Dendritic cell treated with granulocyte-macrophage colony-stimulating factor and Interleukin-4, amounts not matched to agents 40 ng/mL and 50 ng/mL, for 4 days (primary cell): ENCODE measurements around the gene MBD3.
A peak's percentile ranks its signal among the peaks of the same experiment; 100 is the strongest.
"Not testable (repeated sequence)": the region's sequence is repeated elsewhere in the genome, so short reads cannot be mapped to it uniquely, and the experiment has no call there.

Experiments used
- H3K27ac Mint-ChIP-seq: one replicate; pipeline ENCODE4 v1.8.0; 2022; ENCODE audit warnings: mild to moderate bottlenecking, mixed read lengths
- H3K27me3 Mint-ChIP-seq: one replicate; pipeline ENCODE4 v1.8.0; 2022; ENCODE audit warnings: mild to moderate bottlenecking, mixed read lengths
- H3K36me3 Mint-ChIP-seq: one replicate; pipeline ENCODE4 v1.8.0; 2022; ENCODE audit warnings: low read depth, mixed read lengths
- H3K4me1 Mint-ChIP-seq: one replicate; pipeline ENCODE4 v1.8.0; 2022; ENCODE audit warnings: low read depth, mixed read lengths
- H3K4me3 Mint-ChIP-seq: one replicate; pipeline ENCODE4 v1.8.0; 2022; ENCODE audit warnings: mild to moderate bottlenecking, moderate library complexity, mixed read lengths
- H3K9me3 Mint-ChIP-seq: one replicate; pipeline ENCODE4 v1.8.0; 2022; ENCODE audit warnings: mixed read lengths
- intact Hi-C: fragments of 100-400 bp; cut with micrococcal nuclease; formaldehyde crosslinking; loops from one replicate; pipeline ENCODE4 v1.15.0; 2022

MBD3 gene

GRCh38 chr19:1592755-1593500, at the start of gene MBD3:
Gene MBD3, minus strand, starts transcription at chr19:1592865. Its CDS starts 234 bp downstream, at chr19:1592631.
- Mint-ChIP-seq H3K27ac (peak within 1 kb of the TSS; percentile 95), H3K36me3 (peaks cover 41% of the 10 kb centered on the region), H3K9me3 (no peaks in the 10 kb centered on the region), H3K4me3 (peak within 1 kb of the TSS; percentile 91), H3K27me3 (no peaks in the 10 kb centered on the region), H3K4me1 (peaks cover 31% of the 10 kb centered on the region)
- intact Hi-C loops, result loop anchor here (1.0 kb wide), 1 partner anchor 12 kb away; the partner anchor contains the start of gene UQCR11

DNA sequence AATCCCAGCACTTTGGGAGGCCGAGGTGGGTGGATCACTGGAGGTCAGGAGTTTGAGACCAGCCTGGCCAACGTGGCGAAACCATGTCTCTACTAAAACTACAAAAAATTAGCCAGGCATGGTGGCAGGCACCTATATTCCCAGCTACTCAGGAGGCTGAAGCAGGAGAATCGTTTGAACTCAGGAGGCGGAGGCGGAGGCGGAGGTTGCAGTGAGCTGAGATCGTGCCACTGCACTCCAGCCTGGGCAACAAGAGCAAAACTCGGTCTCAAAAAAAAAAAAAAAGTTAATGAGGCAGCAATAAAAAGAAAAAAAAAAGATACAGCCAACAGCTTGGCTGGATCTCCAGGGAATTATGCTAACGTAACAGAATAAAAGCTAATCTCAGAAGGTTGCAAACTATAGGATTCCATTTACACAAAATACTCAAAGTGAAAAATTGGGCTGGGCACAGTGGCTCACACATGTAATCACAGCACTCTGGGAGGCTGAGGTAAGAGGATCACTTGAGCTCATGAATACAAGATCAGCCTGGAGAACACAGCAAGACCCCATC, 48.3 kb upstream of the MBD3 start:
- H3K27ac Mint-ChIP-seq, H3K9me3 Mint-ChIP-seq, intact Hi-C loops, H3K4me1 Mint-ChIP-seq, H3K4me3 Mint-ChIP-seq, H3K27me3 Mint-ChIP-seq: not testable (repeated sequence)
- peaks cover 97% of the 10 kb centered on the region for H3K36me3 Mint-ChIP-seq

DNA sequence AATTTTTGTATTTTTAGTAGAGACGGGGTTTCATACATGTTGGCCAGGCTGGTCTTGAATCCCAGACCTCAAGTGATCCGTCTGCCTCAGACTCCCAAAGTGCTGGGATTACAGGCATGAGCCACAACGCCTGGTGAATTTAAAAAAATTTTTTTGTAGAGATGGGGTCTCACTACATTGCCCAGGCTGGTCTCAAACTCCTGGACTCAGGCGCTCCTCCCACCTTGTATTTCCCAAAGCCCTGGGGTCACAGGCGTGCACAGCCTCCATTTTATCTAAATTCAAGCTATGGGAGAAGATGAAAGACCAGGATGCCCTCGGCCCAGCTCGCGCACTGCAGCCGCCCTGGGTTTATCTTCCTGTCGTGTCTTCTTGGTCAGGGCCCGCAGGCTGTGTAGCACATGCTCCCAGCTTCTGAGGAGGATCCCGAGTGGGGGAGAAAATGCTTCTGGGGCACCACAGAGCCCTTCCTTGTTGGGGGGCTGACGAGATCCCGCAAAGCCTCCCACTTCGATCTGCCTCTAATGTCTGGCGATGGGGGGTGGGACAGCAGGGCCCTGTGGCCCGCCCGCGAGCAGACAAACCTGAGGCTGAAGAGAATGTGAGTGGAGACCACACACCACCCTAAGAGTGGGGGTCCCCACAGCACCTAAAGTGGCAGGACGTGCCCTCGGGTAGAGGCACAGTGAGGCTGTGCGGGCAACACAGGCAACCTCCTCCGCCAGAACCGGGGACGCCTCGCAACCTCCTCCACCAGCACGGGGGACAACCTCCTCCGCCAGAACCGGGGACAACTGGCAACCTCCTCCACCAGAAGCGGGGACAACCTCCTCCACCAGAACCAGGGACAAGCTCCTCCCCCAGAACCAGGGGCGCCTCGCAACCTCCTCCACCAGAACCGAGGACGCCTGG, 43.9 kb upstream of the MBD3 start:
- Mint-ChIP-seq H3K4me3 (no peak overlapping the region), H3K9me3 (peaks cover 9% of the 10 kb centered on the region), H3K36me3 (peaks cover 97% of the 10 kb centered on the region), H3K4me1 (peaks cover 16% of the 10 kb centered on the region), H3K27me3 (no peaks in the 10 kb centered on the region), H3K27ac (no peak overlapping the region)
- intact Hi-C loops, result no loop called here

- Mint-ChIP-seq H3K27ac (no peak overlapping the region), H3K4me3 (no peak overlapping the region), H3K9me3 (peaks cover 9% of the 10 kb centered on the region)
Observed at GRCh38 chr19:1634938-1635243, 42.2 kb upstream of the MBD3 start.

GRCh38 chr19:1634242-1634937, 41.7 kb upstream of the MBD3 start:
- H3K36me3 Mint-ChIP-seq, result peaks cover 93% of the 10 kb centered on the region
- H3K27me3 Mint-ChIP-seq, result no peaks in the 10 kb centered on the region
- intact Hi-C loops, result no loop called here
- no peak overlapping the region for H3K27ac Mint-ChIP-seq
- peaks cover 9% of the 10 kb centered on the region for H3K9me3 Mint-ChIP-seq
- no peak overlapping the region for H3K4me3 Mint-ChIP-seq
- H3K4me1 Mint-ChIP-seq, result peaks cover 11% of the 10 kb centered on the region

More at GRCh38 chr19:1634938-1635243, 42.2 kb upstream of the MBD3 start:
- Mint-ChIP-seq H3K4me1 (peaks cover 16% of the 10 kb centered on the region), H3K36me3 (peaks cover 98% of the 10 kb centered on the region), H3K27me3 (no peaks in the 10 kb centered on the region)
- intact Hi-C loops, result no loop called here

GRCh38 chr19:1633269-1633826, 40.7 kb upstream of the MBD3 start:
- Mint-ChIP-seq H3K4me1 (peaks cover 11% of the 10 kb centered on the region), H3K9me3 (peaks cover 9% of the 10 kb centered on the region), H3K4me3 (no peak overlapping the region), H3K27me3 (no peaks in the 10 kb centered on the region), H3K36me3 (peaks cover 83% of the 10 kb centered on the region), H3K27ac (no peak overlapping the region)
- intact Hi-C loops, result no loop called here

- intact Hi-C loops, result no loop called here
- Mint-ChIP-seq H3K27me3 (no peaks in the 10 kb centered on the region), H3K36me3 (peaks cover 76% of the 10 kb centered on the region), H3K4me1 (peaks cover 11% of the 10 kb centered on the region), H3K9me3 (peaks cover 9% of the 10 kb centered on the region), H3K27ac (no peak overlapping the region), H3K4me3 (no peak overlapping the region)
Observed at GRCh38 chr19:1632462-1633268, 40.0 kb upstream of the MBD3 start.

DNA sequence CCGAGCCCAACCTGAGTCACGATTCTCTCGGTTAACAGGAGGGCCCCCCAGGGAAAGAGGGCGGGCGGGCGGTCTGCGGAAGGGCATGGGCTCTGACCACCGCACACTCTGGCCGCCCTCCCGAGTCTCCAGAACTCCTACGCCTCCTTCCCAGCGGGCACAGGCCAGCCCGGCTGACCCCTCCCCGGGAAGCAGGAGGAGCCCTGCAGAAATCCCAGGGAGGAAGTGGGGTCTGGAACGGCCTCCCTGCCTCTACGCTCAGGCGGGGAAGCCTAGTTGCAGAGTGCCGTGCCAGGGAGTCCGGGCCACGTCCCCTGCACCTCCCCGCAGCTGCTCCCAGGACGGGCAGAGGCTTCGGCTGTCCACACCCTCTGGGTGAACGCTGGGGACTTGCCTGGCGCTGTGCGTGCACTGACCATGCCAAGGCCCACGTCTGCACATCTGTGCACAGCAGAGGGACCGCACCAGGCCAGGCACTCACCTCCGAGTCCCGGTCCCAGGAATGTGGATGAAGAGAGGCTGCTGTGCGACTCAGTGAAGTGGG, 39.0 kb upstream of the MBD3 start:
- Mint-ChIP-seq H3K27me3 (no peaks in the 10 kb centered on the region), H3K36me3 (peaks cover 73% of the 10 kb centered on the region), H3K27ac (no peak overlapping the region), H3K4me1 (peaks cover 11% of the 10 kb centered on the region), H3K9me3 (peaks cover 9% of the 10 kb centered on the region), H3K4me3 (no peak overlapping the region)
- intact Hi-C loops, result no loop called here

- Mint-ChIP-seq H3K36me3 (peaks cover 73% of the 10 kb centered on the region), H3K4me1 (peaks cover 11% of the 10 kb centered on the region), H3K4me3 (no peak overlapping the region), H3K9me3 (peaks cover 8% of the 10 kb centered on the region), H3K27ac (no peak overlapping the region), H3K27me3 (no peaks in the 10 kb centered on the region)
- intact Hi-C loops, result no loop called here
Observed at GRCh38 chr19:1630811-1631210, 38.1 kb upstream of the MBD3 start.

GRCh38 chr19:1630012-1630411, 37.3 kb upstream of the MBD3 start:
- H3K27ac Mint-ChIP-seq, result no peak overlapping the region
- H3K4me1 Mint-ChIP-seq, result peaks cover 11% of the 10 kb centered on the region
- H3K9me3 Mint-ChIP-seq, result peaks cover under 1% of the 10 kb centered on the region
- no peaks in the 10 kb centered on the region for H3K27me3 Mint-ChIP-seq
- intact Hi-C loops, result no loop called here
- H3K4me3 Mint-ChIP-seq, result no peak overlapping the region
- H3K36me3 Mint-ChIP-seq, result peaks cover 73% of the 10 kb centered on the region

DNA sequence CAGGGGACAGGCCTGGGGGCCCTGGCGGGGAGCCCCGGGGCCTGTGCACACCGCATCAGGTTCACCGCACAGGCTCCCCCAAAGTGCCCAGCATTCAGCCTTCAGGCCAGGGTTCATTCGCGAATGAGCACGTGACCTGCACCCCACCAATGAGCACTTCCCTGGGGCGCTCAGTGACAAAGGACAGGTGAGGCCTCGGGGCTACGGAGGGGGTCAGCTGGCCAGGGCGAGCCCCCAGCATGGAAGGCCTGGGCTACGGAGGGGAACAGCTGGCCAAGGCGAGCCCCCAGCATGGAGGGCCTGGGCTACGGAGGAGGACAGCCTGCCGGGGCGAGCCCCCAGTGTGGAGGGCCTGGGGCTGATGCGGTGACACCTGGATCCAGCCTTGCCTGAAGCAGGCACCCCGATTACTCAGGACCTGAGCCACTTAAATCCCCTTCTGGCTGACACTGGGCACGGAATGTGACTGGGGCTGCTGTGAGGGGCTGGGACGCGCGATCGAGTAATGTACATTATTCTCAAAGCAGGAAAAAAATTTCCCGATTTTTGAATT, 36.7 kb upstream of the MBD3 start:
- Mint-ChIP-seq H3K9me3 (no peaks in the 10 kb centered on the region), H3K27ac (no peak overlapping the region), H3K4me1 (peaks cover 17% of the 10 kb centered on the region), H3K4me3 (no peak overlapping the region), H3K36me3 (peaks cover 73% of the 10 kb centered on the region), H3K27me3 (no peaks in the 10 kb centered on the region)
- intact Hi-C loops, result no loop called here

DNA sequence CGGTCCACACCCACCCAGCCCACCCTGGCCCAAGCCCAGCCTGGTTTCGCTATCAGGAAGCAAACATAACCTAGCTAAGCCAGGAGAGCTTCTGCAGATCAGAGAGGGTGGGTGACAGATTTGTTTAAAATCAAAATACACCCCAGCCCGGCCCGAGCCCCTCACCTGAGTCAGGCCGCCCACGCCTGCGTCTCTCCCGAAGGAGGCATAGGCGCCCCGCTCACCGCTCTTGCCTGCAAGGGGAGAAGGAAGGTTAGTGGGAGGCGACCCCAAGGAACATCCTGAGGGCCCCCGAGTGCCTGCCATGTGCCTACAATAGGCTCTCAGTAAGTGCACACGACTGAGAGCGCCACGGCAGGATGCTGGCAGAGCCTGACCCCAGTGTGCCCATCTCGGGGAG, 34.5 kb upstream of the MBD3 start:
- Mint-ChIP-seq H3K4me1 (peaks cover 6% of the 10 kb centered on the region), H3K9me3 (no peaks in the 10 kb centered on the region), H3K36me3 (peaks cover 73% of the 10 kb centered on the region), H3K27ac (no peak overlapping the region), H3K4me3 (no peak overlapping the region), H3K27me3 (no peaks in the 10 kb centered on the region)
- intact Hi-C loops, result no loop called here
